Heart left ventricle (tissue), 13 donors: ENCODE data around the gene RGS7.

Experiments
- CTCF ChIP-seq, 12 donors: fragments of 200-600 bp; sonication (generic) in 4 of 12; IDR thresholded peaks; one replicate each; pipeline versions ENCODE4 v1.5.0 to v1.8.0; 2018 to 2022; ENCODE audit warnings: antibody characterized with exemption in 12 of 12, mild to moderate bottlenecking in 5 of 12
- POLR2A ChIP-seq, 2 donors: fragments of 450-650 bp; IDR thresholded peaks; one replicate each; pipeline ENCODE4 v1.6.1; 2017; ENCODE audit warnings: antibody characterized with exemption in 2 of 2, mild to moderate bottlenecking in 2 of 2, moderate library complexity in 2 of 2
- donor health status: ischemic (EF 13 %, LVEDD 7.1; RV severe dilation, severe dysfunction).
- donor health status: DM: no; HTN: yes; CAD: no.
- donor health status: DM: no; HTN: no; CAD: no.
- donor health status: ischemic (EF 25% LVEDD 6.9; RV normal size, moderate dysfunction).
- donor health status: ischemic (EF 25% LVEDD 5.7; RV mildly dilated, moderate dysfunction).
- donor health status: ischemic (EF 35%, LVEDD 5.7; RV mildly dilated, moderate dysfunction).
- donor health status: nonischemic (EF 11% LVEDD 7.7; RV severe dilation, severe dysfunction).
- donor health status: DM: yes; HTN: yes; CAD: no.
- donor health status: PGD.
- donor health status: ischemic (EF 29% LVEDD 5.4; RV normal size, mild dysfunction).
- donor health status: nonischemic (EF 23%, LVEDD 6.1; RV moderate dilation, normal function).

- no peak for TF ChIP-seq CTCF (IDR thresholded peaks at IDR 0.05)
- TF ChIP-seq POLR2A (IDR thresholded peaks at IDR 0.05), result no peak
These were observed 179.3 kb downstream of the RGS7 start for GRCh38 chr1:241177660-241178059.
